ENCODE data around the gene TMEM91. TPM values are rescaled to one million over a fixed set of nuclear protein-coding genes. Genes with fewer than 3 reads are reported as not detected.

TMEM91 gene
- total and polyA plus RNA-seq, 9 of the 15 experiments (the other 6 are each of a cell fraction or from before 2014, with no cell fraction given): 1.2 to 5.2 (median 2.7) TPM

- TF ChIP-seq STAT6 (CRISPR knock-in tag; IDR thresholded peaks at IDR 0.05) (no peak), VEZF1 (CRISPR knock-in tag; IDR thresholded peaks at IDR 0.05) (peak; percentile 94), NEUROD1 (IDR thresholded peaks at IDR 0.05; ENCODE audit: borderline replicate concordance, low read depth, low read length, partially characterized antibody) (no peak), ZFP1 (CRISPR knock-in tag; IDR thresholded peaks at IDR 0.05) (no peak), FOXJ3 (CRISPR knock-in tag; IDR thresholded peaks at IDR 0.05) (no peak), TBP (optimal IDR thresholded peaks at IDR 0.05; ENCODE audit: low read depth, low read length) (peak; percentile 25), ZKSCAN3 (CRISPR knock-in tag; IDR thresholded peaks at IDR 0.05) (no peak), PHF8 (IDR thresholded peaks at IDR 0.05; ENCODE audit: borderline replicate concordance, low read length) (peak; percentile 52; the same call in 1 of the 2 replicates), ATF7 (IDR thresholded peaks at IDR 0.05) (no peak), ZNF583 (CRISPR knock-in tag; IDR thresholded peaks at IDR 0.05) (0 out of 2 replicates have a peak, but pooled peaks have one; percentile 38), YY1 (IDR thresholded peaks at IDR 0.05; ENCODE audit: borderline replicate concordance in 1 of 3, control insufficient read depth in 1 of 3, extremely low read depth in 1 of 3, insufficient read depth in 3 of 3, insufficient read length in 1 of 3, insufficient replicate concordance in 2 of 3, low read depth in 1 of 3, low read length in 2 of 3) (peak in 1 of 3 experiments; percentile 13)
Measured at GRCh38 chr19:41426952-41427646, 50.8 kb downstream of the TMEM91 start, which contains the start of gene B3GNT8 (continued).

Data from K562 (cell line).